Keratinocyte (primary cell): ENCODE measurements around the gene XRN2. TPM values are rescaled to one million over a fixed set of nuclear protein-coding genes. Genes with fewer than 3 reads are reported as not detected.

Source experiments
- DNase-seq: peaks from one replicate; pipeline ENCODE4 v3.0.0-alpha.2; 2011; ENCODE audit warnings: low read depth, missing footprints, low spot score
- FAIRE-seq: peaks from 2 replicates; lab custom pipeline; 2011; peaks lifted over from hg19 to GRCh38; lab: Jason Lieb, UNC
- H2AFZ ChIP-seq: 2 replicates; pipeline ENCODE4 v1.6.0; 2012; ENCODE audit warnings: low read length, control low read depth, inconsistent platforms; ENCODE audit not compliant: control insufficient read depth
- H3K27ac ChIP-seq: 2 replicates; pipeline ENCODE4 v1.5.1; 2011; ENCODE audit warnings: low read length; ENCODE audit not compliant: control insufficient read depth, insufficient read depth
- H3K27me3 ChIP-seq: 3 replicates; pipeline ENCODE4 v1.6.0; 2011; ENCODE audit warnings: low read length; ENCODE audit not compliant: control insufficient read depth, insufficient read depth; ENCODE audit errors: extremely low read depth
- H3K36me3 ChIP-seq, 2 experiments: 2 replicates in 1 of 2; 3 replicates in 1 of 2; pipeline ENCODE4 v1.5.1; 2011; ENCODE audit warnings: low read length in 2 of 2, mild to moderate bottlenecking in 1 of 2; ENCODE audit not compliant: control insufficient read depth in 2 of 2, insufficient read depth in 2 of 2; ENCODE audit errors: extremely low read depth in 1 of 2
- H3K4me1 ChIP-seq: 3 replicates; pipeline ENCODE4 v1.5.1; 2011; ENCODE audit warnings: low read length; ENCODE audit not compliant: control insufficient read depth, insufficient read depth; ENCODE audit errors: extremely low read depth
- H3K4me2 ChIP-seq: 3 replicates; pipeline ENCODE4 v1.6.0; 2011; ENCODE audit warnings: low read depth, low read length; ENCODE audit not compliant: control insufficient read depth, insufficient read depth; ENCODE audit errors: extremely low read depth
- H3K4me3 ChIP-seq, 3 experiments: fragments of 200-600 bp in 1 of 3; sonication (generic) in 1 of 3; 2 replicates in 2 of 3; 3 replicates in 1 of 3; pipeline ENCODE4 v1.5.1; 2011 to 2016; ENCODE audit warnings: low read length in 3 of 3, mild to moderate bottlenecking in 3 of 3, control low read depth in 2 of 3, inconsistent platforms in 1 of 3, low read depth in 1 of 3, mixed read lengths in 1 of 3, mixed run types in 1 of 3, moderate library complexity in 1 of 3; ENCODE audit not compliant: control insufficient read depth in 2 of 3, insufficient read depth in 2 of 3; ENCODE audit errors: extremely low read depth in 1 of 3
- H3K79me2 ChIP-seq: 2 replicates; pipeline ENCODE4 v1.6.0; 2012; ENCODE audit warnings: low read length; ENCODE audit not compliant: control insufficient read depth, insufficient read depth
- H3K9ac ChIP-seq: 3 replicates; pipeline ENCODE4 v1.6.0; 2011; ENCODE audit warnings: low read length; ENCODE audit not compliant: control insufficient read depth, insufficient read depth; ENCODE audit errors: extremely low read depth
- H3K9me1 ChIP-seq: 3 replicates; pipeline ENCODE4 v1.6.0; 2011; ENCODE audit warnings: low read length; ENCODE audit not compliant: control insufficient read depth, insufficient read depth; ENCODE audit errors: extremely low read depth
- H3K9me3 ChIP-seq: 2 replicates; pipeline ENCODE4 v1.5.1; 2012; ENCODE audit warnings: low read depth, low read length; ENCODE audit not compliant: control insufficient read depth
- H4K20me1 ChIP-seq: 3 replicates; pipeline ENCODE4 v1.6.0; 2011; ENCODE audit warnings: low read length; ENCODE audit not compliant: control insufficient read depth, insufficient read depth; ENCODE audit errors: extremely low read depth
- EZH2 ChIP-seq: IDR thresholded peaks from one replicate; pipeline ENCODE4 v1.6.1; 2012; ENCODE audit warnings: inconsistent platforms, mild to moderate bottlenecking, low read length, moderate library complexity
- dilution Hi-C: fragments of 300-500 bp; cut with MboI; formaldehyde crosslinking; loops from one replicate; pipeline ENCODE4 v1.7.0; 2020; ENCODE audit warnings: low sequenced_read_pairs; ENCODE audit not compliant: extremely low pct_ligation_motif_present
- polyA plus RNA-seq, 5 experiments: library from polyadenylated mRNA; depleted of rRNA in 3 of 5; stranded (reverse) in 3 of 5; stranded (forward) in 1 of 5; unstranded in 1 of 5; fragments of >200 nt; gene quantifications; 1 replicate in 1 of 5; 2 replicates in 3 of 5; 3 replicates in 1 of 5; pipeline versions ENCODE4 v1.2.1 to v1.2.3, GENCODE V29; 2011 to 2012; ENCODE audit warnings: missing spikeins in 2 of 5, low read depth in 1 of 5, low replicate concordance in 1 of 5
- TF ChIP-seq, protein P1 (sequence below), 3 experiments: IDR thresholded peaks in 1 of 3; conservative IDR thresholded peaks in 1 of 3; optimal IDR thresholded peaks in 1 of 3; 2 replicates in 2 of 3; 3 replicates in 1 of 3; pipeline versions ENCODE3 to v1.5.1; 2011; ENCODE audit warnings: low read length in 3 of 3, mild to moderate bottlenecking in 3 of 3, moderate library complexity in 2 of 3, control low read depth in 1 of 3, inconsistent platforms in 1 of 3; ENCODE audit not compliant: insufficient read depth in 2 of 3; ENCODE audit errors: extremely low read depth in 1 of 3

The XRN2 gene
- polyA plus RNA-seq, 1 donor (not counting 4 experiments of a cell fraction or from before 2014, with no cell fraction given), result 85.8 TPM

DNA sequence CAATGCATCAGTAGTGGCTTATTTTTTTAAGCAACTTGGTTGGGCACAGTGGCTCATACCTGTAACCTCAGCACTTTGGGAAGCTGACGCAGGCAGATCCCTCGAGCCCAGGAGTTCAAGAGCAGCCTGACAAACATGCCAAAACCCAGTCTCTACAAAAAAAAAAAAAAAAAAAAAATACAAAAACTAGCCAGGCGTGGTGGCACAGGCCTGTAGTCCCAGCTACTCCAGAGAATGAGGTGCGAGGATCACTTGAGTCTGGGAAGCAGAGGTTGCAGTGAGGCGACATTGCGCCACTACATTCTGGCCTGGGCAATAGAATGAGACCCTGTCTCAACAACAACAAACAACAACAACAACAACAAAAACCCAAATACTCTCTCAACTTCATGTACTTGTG, 44.7 kb upstream of the XRN2 start:
- Histone ChIP-seq H3K4me3 (no peak overlapping the region), H4K20me1 (no peaks in the 10 kb centered on the region), H3K9me1 (no peaks in the 10 kb centered on the region), H3K27ac (no peak overlapping the region), H3K9me3 (no peaks in the 10 kb centered on the region), H3K36me3 (no peaks in the 10 kb centered on the region), H3K27me3 (no peaks in the 10 kb centered on the region), H3K4me2 (no peak overlapping the region), H3K79me2 (no peaks in the 10 kb centered on the region), H2AFZ (no peak overlapping the region), H3K9ac (no peak overlapping the region), H3K4me1 (no peaks in the 10 kb centered on the region)
- dilution Hi-C loops, result no loop called here
- TF ChIP-seq, protein P1, sequence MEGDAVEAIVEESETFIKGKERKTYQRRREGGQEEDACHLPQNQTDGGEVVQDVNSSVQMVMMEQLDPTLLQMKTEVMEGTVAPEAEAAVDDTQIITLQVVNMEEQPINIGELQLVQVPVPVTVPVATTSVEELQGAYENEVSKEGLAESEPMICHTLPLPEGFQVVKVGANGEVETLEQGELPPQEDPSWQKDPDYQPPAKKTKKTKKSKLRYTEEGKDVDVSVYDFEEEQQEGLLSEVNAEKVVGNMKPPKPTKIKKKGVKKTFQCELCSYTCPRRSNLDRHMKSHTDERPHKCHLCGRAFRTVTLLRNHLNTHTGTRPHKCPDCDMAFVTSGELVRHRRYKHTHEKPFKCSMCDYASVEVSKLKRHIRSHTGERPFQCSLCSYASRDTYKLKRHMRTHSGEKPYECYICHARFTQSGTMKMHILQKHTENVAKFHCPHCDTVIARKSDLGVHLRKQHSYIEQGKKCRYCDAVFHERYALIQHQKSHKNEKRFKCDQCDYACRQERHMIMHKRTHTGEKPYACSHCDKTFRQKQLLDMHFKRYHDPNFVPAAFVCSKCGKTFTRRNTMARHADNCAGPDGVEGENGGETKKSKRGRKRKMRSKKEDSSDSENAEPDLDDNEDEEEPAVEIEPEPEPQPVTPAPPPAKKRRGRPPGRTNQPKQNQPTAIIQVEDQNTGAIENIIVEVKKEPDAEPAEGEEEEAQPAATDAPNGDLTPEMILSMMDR (optimal IDR thresholded peaks at IDR 0.05 in 1 of 3, IDR thresholded peaks at IDR 0.05 in 1 of 3, conservative IDR thresholded peaks at IDR 0.05 in 1 of 3; ENCODE audit: extremely low read depth in 1 of 3, insufficient read depth in 2 of 3, low read length in 3 of 3), result no peak
- TF ChIP-seq EZH2, result no peak
- FAIRE-seq (no peak), DNase-seq (no peak)

DNA sequence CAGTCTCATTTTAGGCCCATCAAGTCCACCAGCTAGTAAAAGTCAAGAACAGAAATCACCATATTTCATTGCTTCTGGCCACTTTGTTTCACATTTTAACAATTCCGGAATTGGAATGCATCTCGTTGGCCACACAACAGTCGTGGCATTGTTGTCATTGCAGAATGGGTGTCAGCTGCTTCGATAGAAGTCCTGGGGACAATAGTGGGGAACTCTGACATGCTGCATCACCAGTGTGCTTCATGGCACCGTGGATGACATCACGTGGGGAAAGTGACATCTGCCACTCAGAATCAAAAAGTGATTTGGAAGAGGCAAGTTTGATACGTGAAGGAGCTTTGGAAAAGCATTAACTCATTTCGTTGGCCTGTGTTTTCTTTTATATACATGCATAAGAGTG, 43.8 kb upstream of the XRN2 start:
- Histone ChIP-seq H3K27ac (no peak overlapping the region), H2AFZ (no peak overlapping the region), H3K79me2 (no peaks in the 10 kb centered on the region), H4K20me1 (no peaks in the 10 kb centered on the region), H3K9me3 (no peaks in the 10 kb centered on the region), H3K36me3 (no peaks in the 10 kb centered on the region), H3K27me3 (no peaks in the 10 kb centered on the region), H3K4me3 (no peak overlapping the region), H3K4me1 (no peaks in the 10 kb centered on the region), H3K4me2 (no peak overlapping the region), H3K9me1 (no peaks in the 10 kb centered on the region), H3K9ac (no peak overlapping the region)
- DNase-seq (no peak), FAIRE-seq (no peak)
- TF ChIP-seq EZH2, result no peak
- TF ChIP-seq, protein P1 (optimal IDR thresholded peaks at IDR 0.05 in 1 of 3, IDR thresholded peaks at IDR 0.05 in 1 of 3, conservative IDR thresholded peaks at IDR 0.05 in 1 of 3; ENCODE audit: extremely low read depth in 1 of 3, insufficient read depth in 2 of 3, low read length in 3 of 3), result no peak
- dilution Hi-C loops, result no loop called here
